Gastrocnemius medialis (tissue), 4 donors: ENCODE data around the gene GYS2. TPM values are rescaled to one million over a fixed set of nuclear protein-coding genes. Genes with fewer than 3 reads are reported as not detected.

Experiments used
- ATAC-seq, 2 donors: fragments of 150-250 bp; one replicate each; pipeline ENCODE4 v1.9.1; 2016
- DNase-seq, 2 donors: peaks; one replicate each; pipeline ENCODE4 v3.0.0-alpha.2; 2019
- H3K27ac ChIP-seq, 4 donors: fragments of 200-600 bp; sonication (generic); 1 replicate in 1 of 4; 2 replicates in 3 of 4; pipeline ENCODE4 v1.5.1; 2016 to 2018; ENCODE audit warnings: mild to moderate bottlenecking in 2 of 4, moderate library complexity in 1 of 4
- H3K27me3 ChIP-seq, 3 donors: fragments of 200-600 bp; sonication (generic) in 2 of 3; 1 replicate in 1 of 3; 2 replicates in 2 of 3; pipeline versions ENCODE4 v1.5.1 to v1.6.0; 2016 to 2019; ENCODE audit warnings: mild to moderate bottlenecking in 1 of 3, moderate library complexity in 1 of 3
- H3K36me3 ChIP-seq, 2 donors: fragments of 200-600 bp; sonication (generic) in 1 of 2; one replicate each; pipeline ENCODE4 v1.5.1; 2017 to 2018
- H3K4me1 ChIP-seq, 2 donors: fragments of 200-600 bp; sonication (generic) in 1 of 2; one replicate each; pipeline ENCODE4 v1.5.1; 2016 to 2017; ENCODE audit warnings: mild to moderate bottlenecking in 2 of 2
- H3K4me3 ChIP-seq, 4 donors: fragments of 200-600 bp; sonication (generic) in 3 of 4; 1 replicate in 1 of 4; 2 replicates in 3 of 4; pipeline ENCODE4 v1.5.1; 2016 to 2019; ENCODE audit warnings: mild to moderate bottlenecking in 2 of 4
- H3K9me3 ChIP-seq, 3 donors: fragments of 200-600 bp; sonication (generic) in 2 of 3; 1 replicate in 1 of 3; 2 replicates in 2 of 3; pipeline ENCODE4 v1.5.1; 2016 to 2019
- POLR2A ChIP-seq, 2 donors: fragments of 450-650 bp; IDR thresholded peaks; one replicate each; pipeline ENCODE4 v1.6.1; 2017; ENCODE audit warnings: antibody characterized with exemption in 2 of 2, mild to moderate bottlenecking in 2 of 2, moderate library complexity in 2 of 2
- in situ Hi-C, 4 donors: fragments of 200-750 bp; cut with MboI; loops; one replicate each; pipeline versions ENCODE4 v1.15.0 to v1.8.0; 2017; ENCODE audit warnings: low sequenced_read_pairs in 4 of 4
- intact Hi-C: fragments of 100-400 bp; cut with DNase I; formaldehyde crosslinking; loops from one replicate; pipeline ENCODE4 v1.15.1; 2023; ENCODE audit warnings: low total_unique reads
- total RNA-seq, 4 donors: library from RNA; depleted of rRNA; stranded (reverse); fragments of >200 nt; gene quantifications; one replicate each; pipeline versions ENCODE4 v1.1.0 to v1.2.3, GENCODE V29; 2016
- TF ChIP-seq, protein P1 (sequence below), 5 experiments: fragments of 450-650 bp in 3 of 5; fragments of 200-600 bp in 2 of 5; sonication (generic) in 2 of 5; IDR thresholded peaks in 4 of 5; conservative IDR thresholded peaks in 1 of 5; 1 replicate in 4 of 5; 2 replicates in 1 of 5; pipeline ENCODE4 v1.5.1; 2016 to 2019; ENCODE audit warnings: antibody characterized with exemption in 5 of 5, mild to moderate bottlenecking in 3 of 5, moderate library complexity in 3 of 5

GYS2 gene
- total RNA-seq, 4 donors from 2014 or later: 0.11 TPM; not detected in 3

DNA sequence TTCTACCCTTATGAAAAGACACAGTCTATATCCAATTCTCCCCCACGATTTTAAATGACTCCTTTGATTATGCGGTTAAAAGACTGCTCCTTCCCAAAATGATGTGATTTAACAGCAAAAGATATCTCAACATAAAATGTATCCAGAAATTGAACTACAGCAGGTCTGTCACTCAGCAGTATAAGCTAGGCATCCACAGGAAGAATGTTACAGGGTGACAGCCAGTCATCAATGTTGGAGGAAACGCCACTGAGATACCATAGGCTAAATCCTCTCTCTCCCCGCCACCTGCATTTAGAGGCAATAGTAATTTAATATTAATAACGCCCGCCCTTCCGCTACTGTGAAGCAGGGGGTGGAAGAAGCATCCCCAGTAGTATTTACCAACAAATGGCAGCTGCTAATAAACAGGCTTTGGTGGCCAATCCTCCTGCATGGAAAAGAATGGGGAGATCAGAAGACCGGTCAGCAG lies 103.8 kb downstream of the GYS2 start:
- peak overlapping the region; percentile 85 to 91 (median 88) for H3K27ac ChIP-seq
- peak overlapping the region; percentile 89 to 99 (median 97) for H3K4me3 ChIP-seq
- ATAC-seq (no peak), DNase-seq (no peak)
- peaks cover 0 to 31% of the 10 kb centered on the region in 2 donors for H3K36me3 ChIP-seq
- no peaks in the 10 kb centered on the region for H3K9me3 ChIP-seq
- TF ChIP-seq POLR2A (IDR thresholded peaks at IDR 0.05): no peak
- TF ChIP-seq, protein P1, sequence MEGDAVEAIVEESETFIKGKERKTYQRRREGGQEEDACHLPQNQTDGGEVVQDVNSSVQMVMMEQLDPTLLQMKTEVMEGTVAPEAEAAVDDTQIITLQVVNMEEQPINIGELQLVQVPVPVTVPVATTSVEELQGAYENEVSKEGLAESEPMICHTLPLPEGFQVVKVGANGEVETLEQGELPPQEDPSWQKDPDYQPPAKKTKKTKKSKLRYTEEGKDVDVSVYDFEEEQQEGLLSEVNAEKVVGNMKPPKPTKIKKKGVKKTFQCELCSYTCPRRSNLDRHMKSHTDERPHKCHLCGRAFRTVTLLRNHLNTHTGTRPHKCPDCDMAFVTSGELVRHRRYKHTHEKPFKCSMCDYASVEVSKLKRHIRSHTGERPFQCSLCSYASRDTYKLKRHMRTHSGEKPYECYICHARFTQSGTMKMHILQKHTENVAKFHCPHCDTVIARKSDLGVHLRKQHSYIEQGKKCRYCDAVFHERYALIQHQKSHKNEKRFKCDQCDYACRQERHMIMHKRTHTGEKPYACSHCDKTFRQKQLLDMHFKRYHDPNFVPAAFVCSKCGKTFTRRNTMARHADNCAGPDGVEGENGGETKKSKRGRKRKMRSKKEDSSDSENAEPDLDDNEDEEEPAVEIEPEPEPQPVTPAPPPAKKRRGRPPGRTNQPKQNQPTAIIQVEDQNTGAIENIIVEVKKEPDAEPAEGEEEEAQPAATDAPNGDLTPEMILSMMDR (IDR thresholded peaks at IDR 0.05 in 4 of 5, conservative IDR thresholded peaks at IDR 0.05 in 1 of 5): no peak
- peaks cover 42 to 45% of the 10 kb centered on the region in 2 donors for H3K4me1 ChIP-seq
- intact Hi-C loops: loop anchor here (1.0 to 2.0 kb wide), 4 partner anchors 64 to 546 kb away; partner anchors contain the start of genes CMAS, LDHB and PYROXD1
- H3K27me3 ChIP-seq: no peaks in the 10 kb centered on the region
- in situ Hi-C loops: loop anchor here in 1 of 4 donors (10.0 kb wide), 1 partner anchor 154 kb away; the partner anchor contains the start of gene LDHB

DNA sequence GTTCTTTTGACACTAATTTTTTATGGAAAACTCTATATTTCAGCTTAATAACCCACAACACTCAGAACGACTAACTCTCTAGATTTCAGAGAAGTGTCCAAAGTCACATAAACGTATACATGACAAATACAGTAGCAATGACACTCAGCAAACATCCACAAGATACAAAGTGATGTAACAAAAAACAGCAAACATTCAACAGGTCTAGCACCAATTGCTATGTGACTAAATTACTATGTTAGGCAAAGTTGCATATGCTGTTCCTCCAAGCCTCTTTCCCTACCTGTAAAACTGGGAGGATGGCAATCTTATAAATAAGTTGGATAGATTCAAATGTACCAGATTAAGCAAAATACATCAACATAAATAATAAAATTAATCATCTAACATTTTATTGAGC lies 104.9 kb downstream of the GYS2 start:
- no peak for ATAC-seq
- in situ Hi-C loops: loop anchor here in 1 of 4 donors (10.0 kb wide), 1 partner anchor 155 kb away; the partner anchor contains the start of gene LDHB
- H3K4me3 ChIP-seq: no peak overlapping the region

More for the DNA sequence above, 104.9 kb downstream of the GYS2 start:
- intact Hi-C loops: loop anchor here (2.0 kb wide), 2 partner anchors 181 to 547 kb away; partner anchors contain the start of gene CMAS
- Histone ChIP-seq H3K27me3 (no peaks in the 10 kb centered on the region), H3K27ac (no peak overlapping the region), H3K9me3 (no peaks in the 10 kb centered on the region), H3K36me3 (peaks cover 0 to 39% of the 10 kb centered on the region in 2 donors), H3K4me1 (peaks cover 37 to 40% of the 10 kb centered on the region in 2 donors)
- DNase-seq: no peak
- TF ChIP-seq, protein P1 (IDR thresholded peaks at IDR 0.05 in 4 of 5, conservative IDR thresholded peaks at IDR 0.05 in 1 of 5): no peak
- TF ChIP-seq POLR2A (IDR thresholded peaks at IDR 0.05): no peak

Other genes starting within 250 kb of the GYS2 start
- not detected for gene IAPP, start 231.9 kb downstream of the GYS2 start, total RNA-seq
- gene PYROXD1, start 167.2 kb downstream of the GYS2 start, total RNA-seq: 10 to 100 TPM; 19.7 to 23.3 (median 22.1) TPM
- gene RECQL, start 103.2 kb downstream of the GYS2 start, total RNA-seq: 10 to 100 TPM; 14.0 to 32.5 (median 22.3) TPM
- gene GOLT1B, start 103.1 kb downstream of the GYS2 start, total RNA-seq: 10 to 100 TPM; 14.7 to 34.3 (median 27.0) TPM
- gene SPX, start 78.6 kb downstream of the GYS2 start, total RNA-seq: 1 to 10 TPM in 2 of 4 donors, under 1 TPM in 1, not detected in 1; 0.73 to 3.1 (median 2.4) TPM
- gene LDHB, start 53.0 kb upstream of the GYS2 start, total RNA-seq: 100 to 1,000 TPM in 2 of 4 donors, 10 to 100 TPM in 2; 76.4 to 229 (median 125) TPM
- 10 to 100 TPM in 3 of 4 donors, 1 to 10 TPM in 1; 5.4 to 47.1 (median 12.6) TPM for gene KCNJ8, start 169.9 kb upstream of the GYS2 start, total RNA-seq